Right lobe of liver (tissue), 6 donors: ENCODE results near the gene KRTAP19-7. TPM values are rescaled to one million over a fixed set of nuclear protein-coding genes. Genes with fewer than 3 reads are reported as not detected.

Experiments used
- ATAC-seq, 4 donors: fragments of 200-7000 bp; cut with Tn5 transposase; one replicate each; pipeline ENCODE4 v1.9.1; 2020; ENCODE audit warnings: mild to moderate bottlenecking in 4 of 4, moderate library complexity in 4 of 4
- DNase-seq, 3 donors: peaks; one replicate each; pipeline ENCODE4 v3.0.0-alpha.2; 2020
- H3K27ac ChIP-seq, 3 donors: fragments of 200-600 bp; one replicate each; pipeline ENCODE4 v1.8.0; 2022
- H3K27me3 ChIP-seq, 2 donors: fragments of 200-600 bp; one replicate each; pipeline ENCODE4 v1.8.0; 2022
- H3K36me3 ChIP-seq, 4 donors: fragments of 200-600 bp; sonication (generic) in 1 of 4; one replicate each; pipeline versions ENCODE4 v1.5.1 to v1.8.0; 2017 to 2022; ENCODE audit warnings: control low read depth in 1 of 4
- H3K4me1 ChIP-seq, 4 donors: fragments of 200-600 bp; sonication (generic) in 1 of 4; one replicate each; pipeline versions ENCODE4 v1.5.1 to v1.8.0; 2017 to 2022; ENCODE audit warnings: control low read depth in 1 of 4
- H3K4me3 ChIP-seq, 3 donors: fragments of 200-600 bp; one replicate each; pipeline ENCODE4 v1.8.0; 2022
- H3K9me3 ChIP-seq, 4 donors: fragments of 200-600 bp; sonication (generic) in 1 of 4; one replicate each; pipeline versions ENCODE4 v1.5.1 to v1.8.0; 2017 to 2022; ENCODE audit warnings: control low read depth in 1 of 4
- POLR2A ChIP-seq: fragments of 450-650 bp; IDR thresholded peaks from one replicate; pipeline ENCODE4 v1.6.1; 2017; ENCODE audit warnings: antibody characterized with exemption, mild to moderate bottlenecking
- WGBS: methylation state at CpG from one replicate; pipeline ENCODE4 v1.1.6; 2018; ENCODE audit warnings: low coverage, low lambda C conversion rate; ENCODE audit not compliant: insufficient coverage; ENCODE audit errors: missing lambda C conversion rate; 5-methylcytosine and 5-hydroxymethylcytosine counted together
- intact Hi-C, 2 donors: fragments of 100-400 bp; cut with DNase I; formaldehyde crosslinking; loops; one replicate each; pipeline versions ENCODE4 v1.11.2 to v1.14.1; 2022
- total RNA-seq, 6 experiments: library from RNA; depleted of rRNA in 2 of 6; stranded (reverse); fragments of >200 nt in 2 of 6; fragmentation: NEBNext Ultra II Directional in 3 of 6; extraction: Animal tissue kit (Norgen Biotek cat#: 25700) in 3 of 6; gene quantifications; one replicate each; pipeline versions ENCODE4 v1.1.0 to v1.2.4, GENCODE V29; 2016 to 2023
- TF ChIP-seq, protein P1 (sequence below), 4 donors: fragments of 200-600 bp in 3 of 4; fragments of 450-650 bp in 1 of 4; IDR thresholded peaks; one replicate each; pipeline versions ENCODE4 v1.5.1 to v1.8.0; 2016 to 2022; ENCODE audit warnings: antibody characterized with exemption in 4 of 4, mild to moderate bottlenecking in 2 of 4
- donor health status: DM: no; HTN: yes; CAD: no.
- donor health status: DM: no; HTN: no; CAD: no.
- donor health status: DM: no; HTN: no; CAD: no.
- donor health status: DM: no; HTN: yes; CAD: no.
- donor health status: DM: no; HTN: yes; CAD: no.

The KRTAP19-7 gene
- total RNA-seq, 6 experiments from 2014 or later: not detected

DNA sequence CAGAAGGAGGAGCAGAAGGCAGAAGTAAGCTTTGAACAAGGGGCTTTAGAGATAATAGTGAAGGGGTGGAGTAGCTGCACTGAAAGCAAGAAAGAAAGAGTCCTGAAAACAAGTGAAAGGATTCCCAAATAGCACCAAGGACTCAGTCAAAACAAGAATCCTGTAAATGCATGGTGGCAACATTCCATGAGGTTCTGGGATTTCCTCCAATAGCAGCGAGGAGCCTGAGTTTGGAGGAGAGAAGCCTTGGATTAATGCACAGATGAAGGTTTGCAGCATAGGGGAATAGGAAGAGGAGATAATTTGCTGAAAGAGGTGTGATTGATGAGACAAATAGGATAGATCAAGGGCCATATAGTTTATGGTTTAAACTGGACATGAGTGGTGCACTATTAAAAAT is 18.2 kb upstream of the KRTAP19-7 start:
- Histone ChIP-seq H3K4me1 (no peaks in the 10 kb centered on the region), H3K36me3 (no peaks in the 10 kb centered on the region), H3K4me3 (no peak overlapping the region), H3K9me3 (no peaks in the 10 kb centered on the region), H3K27me3 (no peaks in the 10 kb centered on the region), H3K27ac (no peak overlapping the region)
- ATAC-seq (no peak), DNase-seq (no peak)
- intact Hi-C loops: no loop called here
- WGBS: 33% methylated on average over 1 of the region's 1 CpG
- TF ChIP-seq, protein P1, sequence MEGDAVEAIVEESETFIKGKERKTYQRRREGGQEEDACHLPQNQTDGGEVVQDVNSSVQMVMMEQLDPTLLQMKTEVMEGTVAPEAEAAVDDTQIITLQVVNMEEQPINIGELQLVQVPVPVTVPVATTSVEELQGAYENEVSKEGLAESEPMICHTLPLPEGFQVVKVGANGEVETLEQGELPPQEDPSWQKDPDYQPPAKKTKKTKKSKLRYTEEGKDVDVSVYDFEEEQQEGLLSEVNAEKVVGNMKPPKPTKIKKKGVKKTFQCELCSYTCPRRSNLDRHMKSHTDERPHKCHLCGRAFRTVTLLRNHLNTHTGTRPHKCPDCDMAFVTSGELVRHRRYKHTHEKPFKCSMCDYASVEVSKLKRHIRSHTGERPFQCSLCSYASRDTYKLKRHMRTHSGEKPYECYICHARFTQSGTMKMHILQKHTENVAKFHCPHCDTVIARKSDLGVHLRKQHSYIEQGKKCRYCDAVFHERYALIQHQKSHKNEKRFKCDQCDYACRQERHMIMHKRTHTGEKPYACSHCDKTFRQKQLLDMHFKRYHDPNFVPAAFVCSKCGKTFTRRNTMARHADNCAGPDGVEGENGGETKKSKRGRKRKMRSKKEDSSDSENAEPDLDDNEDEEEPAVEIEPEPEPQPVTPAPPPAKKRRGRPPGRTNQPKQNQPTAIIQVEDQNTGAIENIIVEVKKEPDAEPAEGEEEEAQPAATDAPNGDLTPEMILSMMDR (IDR thresholded peaks at IDR 0.05): no peak
- TF ChIP-seq POLR2A: no peak

- H3K9me3 ChIP-seq: no peaks in the 10 kb centered on the region
- ATAC-seq (no peak), DNase-seq (no peak)
- no peaks in the 10 kb centered on the region for H3K36me3 ChIP-seq
- TF ChIP-seq, protein P1 (IDR thresholded peaks at IDR 0.05): no peak
- TF ChIP-seq POLR2A: no peak
- H3K27ac ChIP-seq: no peak overlapping the region
- intact Hi-C loops: no loop called here
- no peaks in the 10 kb centered on the region for H3K4me1 ChIP-seq
- no peak overlapping the region for H3K4me3 ChIP-seq
- no peaks in the 10 kb centered on the region for H3K27me3 ChIP-seq
Measured at GRCh38 chr21:30577766-30578165, 16.7 kb upstream of the KRTAP19-7 start.

GRCh38 chr21:30567617-30568016 is 6.5 kb upstream of the KRTAP19-7 start:
- Histone ChIP-seq H3K4me1 (no peaks in the 10 kb centered on the region), H3K4me3 (no peak overlapping the region), H3K27me3 (no peaks in the 10 kb centered on the region), H3K9me3 (no peaks in the 10 kb centered on the region), H3K36me3 (no peaks in the 10 kb centered on the region), H3K27ac (no peak overlapping the region)
- DNase-seq (no peak), ATAC-seq (no peak)
- TF ChIP-seq POLR2A: no peak
- intact Hi-C loops: no loop called here

DNA sequence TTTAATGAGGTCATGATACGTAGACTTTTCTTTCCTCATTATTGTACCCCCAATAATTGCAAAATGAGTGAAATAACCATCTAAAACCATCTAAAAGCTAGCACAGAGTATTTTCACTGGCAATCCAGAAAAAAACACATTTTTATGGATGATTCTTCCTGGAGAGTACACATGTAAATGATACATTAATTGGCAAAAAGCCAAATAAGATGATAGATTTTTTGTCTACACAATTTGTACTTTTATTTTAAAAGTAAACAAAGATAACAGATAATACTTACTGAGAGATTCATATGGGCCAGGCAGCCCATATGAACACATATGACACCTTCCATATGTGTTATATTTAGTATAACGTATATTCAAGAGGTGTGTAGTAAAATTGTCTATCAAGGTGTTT is 2.5 kb upstream of the KRTAP19-7 start:
- no peaks in the 10 kb centered on the region for H3K9me3 ChIP-seq
- H3K27me3 ChIP-seq: no peaks in the 10 kb centered on the region
- WGBS: 70% methylated on average over 2 of the region's 2 CpGs
- no peak for ATAC-seq
- no peaks in the 10 kb centered on the region for H3K36me3 ChIP-seq
- no peak for DNase-seq
- H3K4me1 ChIP-seq: no peaks in the 10 kb centered on the region
- no peak overlapping the region for H3K4me3 ChIP-seq
- intact Hi-C loops: no loop called here
- H3K27ac ChIP-seq: no peak overlapping the region
- no peak for TF ChIP-seq POLR2A
- TF ChIP-seq, protein P1 (IDR thresholded peaks at IDR 0.05): no peak

- Histone ChIP-seq H3K27me3 (no peaks in the 10 kb centered on the region), H3K36me3 (no peaks in the 10 kb centered on the region), H3K9me3 (no peaks in the 10 kb centered on the region), H3K27ac (no peak overlapping the region), H3K4me3 (no peak overlapping the region), H3K4me1 (no peaks in the 10 kb centered on the region)
- no peak for DNase-seq
- WGBS: 47% methylated on average over 6 of the region's 6 CpGs
- intact Hi-C loops: no loop called here
- no peak for ATAC-seq
- TF ChIP-seq POLR2A: no peak
- TF ChIP-seq, protein P1 (IDR thresholded peaks at IDR 0.05): no peak
Measured at GRCh38 chr21:30563072-30563471, 2.0 kb upstream of the KRTAP19-7 start.
